DMS153 treated with DMSO at 0.1 percent for 48 hours (cell line): Measurements from ENCODE around the gene TMEM151B.
"Not testable (repeated sequence)": the region's sequence is repeated elsewhere in the genome, so short reads cannot be mapped to it uniquely, and the experiment has no call there.

Source experiments
- DNase-seq: peaks from one replicate; lab custom pipeline; 2025; ENCODE audit not compliant: unreplicated experiment; lab: John Stamatoyannopoulos, UW

TMEM151B gene

GRCh38 chr6:44329858-44330257, 59.6 kb downstream of the TMEM151B start:
- DNase-seq, result no peak

- no peak for DNase-seq
These were observed 62.3 kb downstream of the TMEM151B start for GRCh38 chr6:44332585-44332984.

GRCh38 chr6:44333273-44333919, 63.1 kb downstream of the TMEM151B start:
- DNase-seq, result no peak

GRCh38 chr6:44333942-44334341, 63.7 kb downstream of the TMEM151B start:
- DNase-seq, result no peak

- no peak for DNase-seq
These were observed 65.4 kb downstream of the TMEM151B start for GRCh38 chr6:44335631-44336030.

GRCh38 chr6:44338228-44339122, 68.2 kb downstream of the TMEM151B start:
- DNase-seq, result peak; percentile 40

- DNase-seq, result no peak
These were observed 69.1 kb downstream of the TMEM151B start for GRCh38 chr6:44339301-44339700.

GRCh38 chr6:44339763-44340625, 69.7 kb downstream of the TMEM151B start:
- no peak for DNase-seq

- no peak for DNase-seq
These were observed 71.0 kb downstream of the TMEM151B start for GRCh38 chr6:44341095-44341890.

- DNase-seq, result no peak
These were observed 71.8 kb downstream of the TMEM151B start for GRCh38 chr6:44342052-44342451.

GRCh38 chr6:44342489-44342888, 72.2 kb downstream of the TMEM151B start, which contains the start of gene SPATS1:
TSS of gene SPATS1 (plus strand) at chr6:44342650. CDS start at chr6:44343096, 446 bp downstream.
- no peak for DNase-seq

- not testable (repeated sequence) for DNase-seq
These were observed 76.6 kb downstream of the TMEM151B start for GRCh38 chr6:44346818-44347217.

- no peak for DNase-seq
These were observed 79.8 kb downstream of the TMEM151B start for GRCh38 chr6:44349904-44350649.

GRCh38 chr6:44350650-44350994, 80.4 kb downstream of the TMEM151B start:
- not testable (repeated sequence) for DNase-seq

- no peak for DNase-seq
These were observed 82.0 kb downstream of the TMEM151B start for GRCh38 chr6:44352259-44352658.

- DNase-seq, result no peak
These were observed 83.1 kb downstream of the TMEM151B start for GRCh38 chr6:44353336-44353735.

- DNase-seq, result no peak
These were observed 85.4 kb downstream of the TMEM151B start for GRCh38 chr6:44355640-44356039.

- DNase-seq, result no peak
These were observed 86.2 kb downstream of the TMEM151B start for GRCh38 chr6:44356487-44356886.
